ENCODE data around the gene CNTNAP5.

Gene CNTNAP5

GRCh38 chr2:124162256-124162655, 137.2 kb downstream of the CNTNAP5 start:
- no peak for DNase-seq

GRCh38 chr2:124163840-124164239, 138.8 kb downstream of the CNTNAP5 start:
- DNase-seq = no peak

GRCh38 chr2:124165698-124166097, 140.6 kb downstream of the CNTNAP5 start:
- no peak for DNase-seq

GRCh38 chr2:124171472-124172063, 146.5 kb downstream of the CNTNAP5 start:
- no peak for DNase-seq

- DNase-seq = no peak
Measured at GRCh38 chr2:124178719-124179118, 153.6 kb downstream of the CNTNAP5 start.

- DNase-seq = no peak
Measured at GRCh38 chr2:124180635-124181034, 155.5 kb downstream of the CNTNAP5 start.

- DNase-seq = no peak
Measured at GRCh38 chr2:124186801-124187200, 161.7 kb downstream of the CNTNAP5 start.

GRCh38 chr2:124187948-124188347, 162.9 kb downstream of the CNTNAP5 start:
- DNase-seq = no peak

GRCh38 chr2:124193706-124194105, 168.6 kb downstream of the CNTNAP5 start:
- DNase-seq = no peak

GRCh38 chr2:124201713-124202112, 176.6 kb downstream of the CNTNAP5 start:
- DNase-seq = no peak

GRCh38 chr2:124209441-124209840, 184.4 kb downstream of the CNTNAP5 start:
- DNase-seq = no peak

GRCh38 chr2:124211461-124211860, 186.4 kb downstream of the CNTNAP5 start:
- DNase-seq = no peak

- no peak for DNase-seq
Measured at GRCh38 chr2:124213977-124214587, 189.0 kb downstream of the CNTNAP5 start.

GRCh38 chr2:124246170-124246569, 221.1 kb downstream of the CNTNAP5 start:
- no peak for DNase-seq

- DNase-seq = no peak
Measured at GRCh38 chr2:124248386-124248785, 223.3 kb downstream of the CNTNAP5 start.

GRCh38 chr2:124250433-124250832, 225.3 kb downstream of the CNTNAP5 start:
- no peak for DNase-seq

GRCh38 chr2:124254621-124255020, 229.5 kb downstream of the CNTNAP5 start:
- DNase-seq = no peak

GRCh38 chr2:124257120-124257519, 232.0 kb downstream of the CNTNAP5 start:
- DNase-seq = no peak

GRCh38 chr2:124258140-124258880, 233.2 kb downstream of the CNTNAP5 start:
- no peak for DNase-seq

GRCh38 chr2:124261456-124261855, 236.4 kb downstream of the CNTNAP5 start:
- DNase-seq = no peak

GRCh38 chr2:124264551-124265091, 239.5 kb downstream of the CNTNAP5 start:
- no peak for DNase-seq

- DNase-seq = no peak
Measured at GRCh38 chr2:124267794-124268193, 242.7 kb downstream of the CNTNAP5 start.

GRCh38 chr2:124269348-124269747, 244.3 kb downstream of the CNTNAP5 start:
- no peak for DNase-seq

GRCh38 chr2:124272261-124272841, 247.3 kb downstream of the CNTNAP5 start:
- DNase-seq = no peak
